Measurements from ENCODE around the gene TMEM60. TPM values are rescaled to one million over a fixed set of nuclear protein-coding genes. Genes with fewer than 3 reads are reported as not detected.

Gene TMEM60
- total RNA-seq, 1 donor from 2014 or later, result 19.7 TPM

DNA sequence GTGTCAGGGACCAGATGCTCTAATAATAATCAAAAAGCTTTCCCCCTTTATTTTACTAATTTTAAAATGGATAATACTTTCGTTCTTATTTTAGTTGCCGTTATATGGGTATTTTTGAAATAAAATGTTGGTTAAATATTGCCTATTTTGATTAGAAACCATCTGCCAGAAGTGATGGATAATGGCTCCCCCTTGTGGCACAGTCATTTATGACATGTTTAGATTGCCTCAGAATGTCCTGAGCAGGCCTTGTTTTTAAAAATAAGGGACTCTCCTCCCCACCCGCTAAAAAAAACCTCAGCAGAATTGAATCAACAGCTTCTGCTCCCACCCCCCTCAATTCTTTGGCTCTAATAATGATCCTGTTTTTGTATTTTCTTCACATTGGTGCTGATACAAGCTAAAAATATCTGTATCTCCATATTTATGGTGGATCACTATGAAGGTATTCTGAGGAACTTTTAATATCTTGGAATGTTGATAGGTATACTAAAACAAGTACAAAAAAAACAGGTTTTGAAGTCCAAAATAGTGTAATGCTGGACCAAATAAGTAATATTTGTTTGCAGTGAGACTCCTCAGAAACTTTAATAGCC is 38.8 kb downstream of the TMEM60 start:
- TF ChIP-seq, protein P1, sequence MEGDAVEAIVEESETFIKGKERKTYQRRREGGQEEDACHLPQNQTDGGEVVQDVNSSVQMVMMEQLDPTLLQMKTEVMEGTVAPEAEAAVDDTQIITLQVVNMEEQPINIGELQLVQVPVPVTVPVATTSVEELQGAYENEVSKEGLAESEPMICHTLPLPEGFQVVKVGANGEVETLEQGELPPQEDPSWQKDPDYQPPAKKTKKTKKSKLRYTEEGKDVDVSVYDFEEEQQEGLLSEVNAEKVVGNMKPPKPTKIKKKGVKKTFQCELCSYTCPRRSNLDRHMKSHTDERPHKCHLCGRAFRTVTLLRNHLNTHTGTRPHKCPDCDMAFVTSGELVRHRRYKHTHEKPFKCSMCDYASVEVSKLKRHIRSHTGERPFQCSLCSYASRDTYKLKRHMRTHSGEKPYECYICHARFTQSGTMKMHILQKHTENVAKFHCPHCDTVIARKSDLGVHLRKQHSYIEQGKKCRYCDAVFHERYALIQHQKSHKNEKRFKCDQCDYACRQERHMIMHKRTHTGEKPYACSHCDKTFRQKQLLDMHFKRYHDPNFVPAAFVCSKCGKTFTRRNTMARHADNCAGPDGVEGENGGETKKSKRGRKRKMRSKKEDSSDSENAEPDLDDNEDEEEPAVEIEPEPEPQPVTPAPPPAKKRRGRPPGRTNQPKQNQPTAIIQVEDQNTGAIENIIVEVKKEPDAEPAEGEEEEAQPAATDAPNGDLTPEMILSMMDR (IDR thresholded peaks at IDR 0.05), result peak; percentile 86
- H3K27ac Mint-ChIP-seq (ENCODE audit: unreplicated experiment), result no peak overlapping the region
- H3K36me3 Mint-ChIP-seq (ENCODE audit: unreplicated experiment), result peaks cover 2% of the 10 kb centered on the region
- no peaks in the 10 kb centered on the region for H3K27me3 Mint-ChIP-seq (ENCODE audit: unreplicated experiment)
- H3K4me1 Mint-ChIP-seq (ENCODE audit: unreplicated experiment), result peaks cover 9% of the 10 kb centered on the region
- no peak overlapping the region for H3K4me3 Mint-ChIP-seq (ENCODE audit: unreplicated experiment)
- no peaks in the 10 kb centered on the region for H3K9me3 Mint-ChIP-seq (ENCODE audit: unreplicated experiment)
- DNase-seq (ENCODE audit: extremely low spot score, unreplicated experiment), result no peak

DNA sequence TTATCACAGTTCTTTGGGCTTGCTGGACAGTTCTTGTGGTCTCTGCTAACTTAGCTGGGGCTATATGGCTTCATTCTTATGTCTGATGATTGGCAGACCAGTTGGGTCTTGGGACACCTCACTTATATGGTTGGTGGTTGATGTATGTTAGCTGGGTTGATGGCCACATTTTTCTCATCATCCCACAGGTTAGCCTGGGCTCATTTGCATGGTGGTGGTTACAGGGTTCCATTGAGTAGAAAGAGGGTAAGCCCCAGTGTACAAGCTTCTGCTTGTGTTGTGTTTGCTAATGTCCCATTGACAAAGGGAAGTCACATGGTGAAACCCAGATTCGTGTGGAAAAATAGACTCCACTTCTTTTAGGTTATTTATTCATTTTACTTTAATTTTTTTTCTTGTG is 40.6 kb downstream of the TMEM60 start:
- TF ChIP-seq, protein P1 (IDR thresholded peaks at IDR 0.05), result no peak
- Mint-ChIP-seq H3K27me3 (ENCODE audit: unreplicated experiment) (no peaks in the 10 kb centered on the region), H3K4me3 (ENCODE audit: unreplicated experiment) (no peak overlapping the region), H3K27ac (ENCODE audit: unreplicated experiment) (no peak overlapping the region), H3K9me3 (ENCODE audit: unreplicated experiment) (no peaks in the 10 kb centered on the region), H3K4me1 (ENCODE audit: unreplicated experiment) (peaks cover 6% of the 10 kb centered on the region), H3K36me3 (ENCODE audit: unreplicated experiment) (peaks cover 2% of the 10 kb centered on the region)
- no peak for DNase-seq (ENCODE audit: extremely low spot score, unreplicated experiment)

- TF ChIP-seq, protein P1 (IDR thresholded peaks at IDR 0.05), result no peak
- Mint-ChIP-seq H3K4me1 (ENCODE audit: unreplicated experiment) (peaks cover 2% of the 10 kb centered on the region), H3K27me3 (ENCODE audit: unreplicated experiment) (no peaks in the 10 kb centered on the region), H3K27ac (ENCODE audit: unreplicated experiment) (no peak overlapping the region), H3K36me3 (ENCODE audit: unreplicated experiment) (peaks cover 12% of the 10 kb centered on the region), H3K9me3 (ENCODE audit: unreplicated experiment) (no peaks in the 10 kb centered on the region), H3K4me3 (ENCODE audit: unreplicated experiment) (no peak overlapping the region)
- DNase-seq (ENCODE audit: extremely low spot score, unreplicated experiment), result no peak
Measured at GRCh38 chr7:77753173-77753572, 45.1 kb downstream of the TMEM60 start.

DNA sequence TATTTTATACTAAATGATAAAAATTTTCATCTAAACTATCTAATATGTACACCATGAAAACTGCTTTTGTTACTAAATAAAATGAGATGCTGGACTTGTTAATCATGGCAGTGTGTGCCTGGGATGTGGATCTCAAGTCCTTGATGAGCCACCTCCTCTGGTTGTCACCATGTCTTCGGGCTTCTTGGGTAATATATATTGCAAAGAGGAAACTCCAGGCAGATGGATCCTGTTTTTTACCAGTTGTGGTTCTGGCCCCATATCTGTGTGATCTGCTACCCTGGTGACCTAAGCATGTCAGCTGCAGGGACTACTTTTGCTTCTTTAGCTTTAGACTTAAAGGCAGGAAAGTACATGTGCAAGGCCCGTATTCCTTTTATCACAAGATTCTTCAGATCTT is 46.2 kb downstream of the TMEM60 start:
- Mint-ChIP-seq H3K4me3 (ENCODE audit: unreplicated experiment) (no peak overlapping the region), H3K27me3 (ENCODE audit: unreplicated experiment) (no peaks in the 10 kb centered on the region), H3K27ac (ENCODE audit: unreplicated experiment) (no peak overlapping the region), H3K36me3 (ENCODE audit: unreplicated experiment) (peaks cover 15% of the 10 kb centered on the region), H3K9me3 (ENCODE audit: unreplicated experiment) (no peaks in the 10 kb centered on the region), H3K4me1 (ENCODE audit: unreplicated experiment) (peaks cover 2% of the 10 kb centered on the region)
- TF ChIP-seq, protein P1 (IDR thresholded peaks at IDR 0.05), result no peak
- DNase-seq (ENCODE audit: extremely low spot score, unreplicated experiment), result no peak

GRCh38 chr7:77747718-77748117 is 50.5 kb downstream of the TMEM60 start:
- peaks cover 25% of the 10 kb centered on the region for H3K36me3 Mint-ChIP-seq (ENCODE audit: unreplicated experiment)
- DNase-seq (ENCODE audit: extremely low spot score, unreplicated experiment), result no peak
- TF ChIP-seq, protein P1 (IDR thresholded peaks at IDR 0.05), result no peak
- no peak overlapping the region for H3K27ac Mint-ChIP-seq (ENCODE audit: unreplicated experiment)
- peaks cover 3% of the 10 kb centered on the region for H3K4me1 Mint-ChIP-seq (ENCODE audit: unreplicated experiment)
- H3K27me3 Mint-ChIP-seq (ENCODE audit: unreplicated experiment), result no peaks in the 10 kb centered on the region
- no peak overlapping the region for H3K4me3 Mint-ChIP-seq (ENCODE audit: unreplicated experiment)
- no peaks in the 10 kb centered on the region for H3K9me3 Mint-ChIP-seq (ENCODE audit: unreplicated experiment)

Data from osteocyte (in vitro differentiated cells).